ENCODE data around the gene KLHL6. TPM values are rescaled to one million over a fixed set of nuclear protein-coding genes. Genes with fewer than 3 reads are reported as not detected.

Gene KLHL6
- total RNA-seq, 1 experiment from 2014 or later: not detected

- POLR2A ChIA-PET (ENCODE audit: low non-redundant PET): no interaction called here
- no TSS peak for BruUV-seq (replicated peaks)
These were observed 35.6 kb downstream of the KLHL6 start for GRCh38 chr3:183519891-183520290.

DNA sequence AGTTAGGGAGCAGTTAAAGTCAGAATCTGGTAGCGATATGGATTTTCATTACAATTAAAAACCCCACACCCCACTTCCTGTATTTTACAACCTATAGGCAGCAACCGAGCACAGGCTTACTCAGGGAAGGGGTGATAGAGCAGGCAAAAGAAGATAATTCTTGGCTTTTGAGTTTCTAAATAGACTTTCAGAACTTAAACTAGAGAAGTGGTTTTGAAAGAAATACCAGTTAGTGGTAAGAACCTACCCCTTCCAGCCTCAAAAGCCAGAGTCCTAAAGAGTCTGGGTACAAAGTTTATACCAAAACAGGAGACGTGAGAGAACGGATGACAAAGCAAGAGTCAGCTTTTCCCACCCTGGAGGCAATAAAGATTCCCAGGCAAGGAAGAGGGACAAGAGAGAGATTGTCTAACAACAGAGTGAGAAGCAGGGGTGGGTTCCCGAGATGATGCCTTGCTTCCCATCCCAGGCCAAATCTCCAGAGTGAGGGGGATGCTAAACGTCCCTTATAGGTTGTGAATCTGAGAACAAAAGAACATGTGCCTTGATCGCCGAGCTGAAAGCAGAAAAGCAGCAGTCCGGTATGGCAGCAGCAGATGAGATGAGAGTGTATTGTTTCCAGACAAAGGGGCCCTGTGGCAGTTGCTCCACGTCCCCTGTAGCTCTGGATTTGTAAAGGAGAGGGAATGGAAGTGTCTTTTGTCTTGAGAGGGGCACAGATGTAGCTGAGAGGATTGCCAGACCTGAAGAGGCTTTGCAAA lies 36.8 kb downstream of the KLHL6 start:
- Histone ChIP-seq H3K27ac (ENCODE audit: low read depth, low read length, poor library complexity, severe bottlenecking) (no peak overlapping the region), H3K4me3 (ENCODE audit: low read depth, low read length, poor library complexity, severe bottlenecking) (no peak overlapping the region), H3K9me3 (ENCODE audit: low read depth, low read length, poor library complexity, severe bottlenecking) (no peaks in the 10 kb centered on the region), H3K27me3 (replicated peaks; ENCODE audit: insufficient read depth, low read depth, low read length, poor library complexity) (no peaks in the 10 kb centered on the region), H3K4me1 (ENCODE audit: insufficient read depth, low read length, poor library complexity, severe bottlenecking) (no peaks in the 10 kb centered on the region), H3K36me3 (ENCODE audit: insufficient read depth, low read length, poor library complexity, severe bottlenecking) (no peaks in the 10 kb centered on the region)
- ChIA-PET POLR2A (ENCODE audit: low non-redundant PET) (no interaction called here), CTCF (no interaction called here)
- DNase-seq (ENCODE audit: low spot score): no peak
- TF ChIP-seq EZH2 (IDR thresholded peaks at IDR 0.05; ENCODE audit: borderline replicate concordance, low read depth, low read length, poor library complexity, severe bottlenecking): no peak
- no peak for TF ChIP-seq CTCF (conservative IDR thresholded peaks at IDR 0.05; ENCODE audit: low read depth, low read length)
- BruUV-seq (replicated peaks): no TSS peak
- intact Hi-C loops (cut with micrococcal nuclease; ENCODE audit: unreplicated experiment): no loop called here

More at GRCh38 chr3:183519891-183520290, 35.6 kb downstream of the KLHL6 start:
- Histone ChIP-seq H3K27me3 (replicated peaks; ENCODE audit: insufficient read depth, low read depth, low read length, poor library complexity) (no peaks in the 10 kb centered on the region), H3K4me3 (ENCODE audit: low read depth, low read length, poor library complexity, severe bottlenecking) (no peak overlapping the region), H3K4me1 (ENCODE audit: insufficient read depth, low read length, poor library complexity, severe bottlenecking) (no peaks in the 10 kb centered on the region), H3K9me3 (ENCODE audit: low read depth, low read length, poor library complexity, severe bottlenecking) (no peaks in the 10 kb centered on the region), H3K27ac (ENCODE audit: low read depth, low read length, poor library complexity, severe bottlenecking) (no peak overlapping the region), H3K36me3 (ENCODE audit: insufficient read depth, low read length, poor library complexity, severe bottlenecking) (no peaks in the 10 kb centered on the region)
- DNase-seq (ENCODE audit: low spot score): no peak
- CTCF ChIA-PET: no interaction called here
- intact Hi-C loops (cut with micrococcal nuclease; ENCODE audit: unreplicated experiment): no loop called here
- TF ChIP-seq CTCF (conservative IDR thresholded peaks at IDR 0.05; ENCODE audit: low read depth, low read length) (no peak), EZH2 (IDR thresholded peaks at IDR 0.05; ENCODE audit: borderline replicate concordance, low read depth, low read length, poor library complexity, severe bottlenecking) (no peak)

- Histone ChIP-seq H3K27me3 (replicated peaks; ENCODE audit: insufficient read depth, low read depth, low read length, poor library complexity) (no peaks in the 10 kb centered on the region), H3K9me3 (ENCODE audit: low read depth, low read length, poor library complexity, severe bottlenecking) (no peaks in the 10 kb centered on the region), H3K36me3 (ENCODE audit: insufficient read depth, low read length, poor library complexity, severe bottlenecking) (no peaks in the 10 kb centered on the region), H3K4me1 (ENCODE audit: insufficient read depth, low read length, poor library complexity, severe bottlenecking) (no peaks in the 10 kb centered on the region), H3K4me3 (ENCODE audit: low read depth, low read length, poor library complexity, severe bottlenecking) (no peak overlapping the region), H3K27ac (ENCODE audit: low read depth, low read length, poor library complexity, severe bottlenecking) (no peak overlapping the region)
- BruUV-seq (replicated peaks): no TSS peak
- intact Hi-C loops (cut with micrococcal nuclease; ENCODE audit: unreplicated experiment): no loop called here
- DNase-seq (ENCODE audit: low spot score): no peak
- no peak for TF ChIP-seq EZH2 (IDR thresholded peaks at IDR 0.05; ENCODE audit: borderline replicate concordance, low read depth, low read length, poor library complexity, severe bottlenecking)
- TF ChIP-seq CTCF (conservative IDR thresholded peaks at IDR 0.05; ENCODE audit: low read depth, low read length): no peak
- ChIA-PET CTCF (no interaction called here), POLR2A (ENCODE audit: low non-redundant PET) (no interaction called here)
These were observed 37.9 kb downstream of the KLHL6 start for GRCh38 chr3:183517607-183518006.

Measured in A673 (cell line).